ENCODE measurements around the gene ATL2. TPM values are rescaled to one million over a fixed set of nuclear protein-coding genes. Genes with fewer than 3 reads are reported as not detected.

ATL2 gene
- total RNA-seq, 1 experiment from 2014 or later: 66.7 TPM

DNA sequence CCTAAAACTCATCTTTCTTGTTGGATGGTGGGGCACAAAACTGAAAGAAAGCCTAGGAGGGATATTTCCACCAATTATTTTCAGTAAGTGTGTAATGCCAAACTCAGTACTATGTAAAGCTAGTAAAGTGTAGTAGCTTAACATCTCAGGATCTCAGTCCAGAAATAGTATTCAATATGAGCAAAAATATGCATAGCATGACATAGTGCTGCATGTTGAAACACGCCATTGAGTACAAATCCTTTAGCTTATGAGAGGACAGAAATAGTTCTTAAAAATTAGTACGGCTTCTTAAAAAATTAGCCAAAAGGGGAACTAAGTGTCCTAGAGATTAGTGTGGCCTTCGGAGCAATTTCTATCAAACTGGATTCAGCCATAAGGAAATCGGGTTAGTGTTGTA lies 21.7 kb upstream of the ATL2 start:
- H3K27ac Mint-ChIP-seq: no peak overlapping the region; a peak in 1 of 7 replicates
- peaks cover 0 to 9% (median 6%) of the 10 kb centered on the region in 3 experiments; a peak in 4 of 7 replicates for H3K36me3 Mint-ChIP-seq (ENCODE audit: insufficient read depth in 1 of 3, low read depth in 3 of 3)
- Histone ChIP-seq H3K4me2 (ENCODE audit: insufficient read depth, insufficient read length, low read length) (no peak overlapping the region), H3K14ac (ENCODE audit: insufficient read depth, low read length) (no peak overlapping the region), H3K9me3 (ENCODE audit: control insufficient read depth, low read depth, low read length) (no peaks in the 10 kb centered on the region), H3K18ac (ENCODE audit: insufficient read length, low read depth, low read length) (no peak overlapping the region), H3T11ph (ENCODE audit: low read length) (no peak overlapping the region), H3K79me2 (ENCODE audit: insufficient read depth, low read length) (no peaks in the 10 kb centered on the region), H3K23ac (ENCODE audit: insufficient read length, low read depth, low read length) (no peak overlapping the region), H3K27me3 (ENCODE audit: insufficient read depth, low read length) (no peaks in the 10 kb centered on the region), H3K4ac (ENCODE audit: low read depth, low read length) (no peak overlapping the region), H4K91ac (ENCODE audit: insufficient read length, low read depth, low read length) (no peak overlapping the region), H2BK120ac (ENCODE audit: low read depth, low read length, poor library complexity, severe bottlenecking) (no peak overlapping the region), H3K56ac (ENCODE audit: insufficient read length, low read depth, low read length) (no peak overlapping the region), H2BK12ac (ENCODE audit: insufficient read length, low read depth, low read length) (no peak overlapping the region), H4K8ac (replicated peaks; ENCODE audit: insufficient read length, low read depth, low read length) (no peak overlapping the region), H3K27ac (ENCODE audit: insufficient read length, low read depth, low read length) (no peak overlapping the region), H3K23me2 (ENCODE audit: insufficient read length, low read depth, low read length, poor library complexity, severe bottlenecking) (no peaks in the 10 kb centered on the region), H3K79me1 (ENCODE audit: insufficient read depth, low read depth, low read length, poor library complexity, severe bottlenecking) (no peaks in the 10 kb centered on the region), H2BK20ac (ENCODE audit: low read depth, low read length, poor library complexity, severe bottlenecking) (no peak overlapping the region), H4K5ac (ENCODE audit: insufficient read length, low read depth, low read length) (no peak overlapping the region), H3K9ac (ENCODE audit: extremely low read depth, insufficient read length, low read length) (no peak overlapping the region), H2BK5ac (ENCODE audit: insufficient read length, low read length) (no peak overlapping the region), H2BK15ac (ENCODE audit: low read depth, low read length) (no peak overlapping the region), H2AFZ (ENCODE audit: low read length) (no peak overlapping the region), H3K4me1 (ENCODE audit: insufficient read depth, low read length) (no peaks in the 10 kb centered on the region), H4K20me1 (ENCODE audit: control insufficient read depth, insufficient read depth, insufficient read length) (no peaks in the 10 kb centered on the region), H2AK5ac (ENCODE audit: insufficient read length, low read length) (no peak overlapping the region)
- H3K27me3 Mint-ChIP-seq (ENCODE audit: low read depth): no peaks in the 10 kb centered on the region; the same call in 1 of the 2 replicates
- no CpG with 5 or more reads among the region's 4 CpGs for WGBS (ENCODE audit: extremely low coverage, insufficient read length, low lambda C conversion rate)
- no peak for DNase-seq
- H3K4me1 Mint-ChIP-seq: no peaks in the 10 kb centered on the region
- no peak overlapping the region for H3K4me3 Mint-ChIP-seq
- TF ChIP-seq, protein P1, sequence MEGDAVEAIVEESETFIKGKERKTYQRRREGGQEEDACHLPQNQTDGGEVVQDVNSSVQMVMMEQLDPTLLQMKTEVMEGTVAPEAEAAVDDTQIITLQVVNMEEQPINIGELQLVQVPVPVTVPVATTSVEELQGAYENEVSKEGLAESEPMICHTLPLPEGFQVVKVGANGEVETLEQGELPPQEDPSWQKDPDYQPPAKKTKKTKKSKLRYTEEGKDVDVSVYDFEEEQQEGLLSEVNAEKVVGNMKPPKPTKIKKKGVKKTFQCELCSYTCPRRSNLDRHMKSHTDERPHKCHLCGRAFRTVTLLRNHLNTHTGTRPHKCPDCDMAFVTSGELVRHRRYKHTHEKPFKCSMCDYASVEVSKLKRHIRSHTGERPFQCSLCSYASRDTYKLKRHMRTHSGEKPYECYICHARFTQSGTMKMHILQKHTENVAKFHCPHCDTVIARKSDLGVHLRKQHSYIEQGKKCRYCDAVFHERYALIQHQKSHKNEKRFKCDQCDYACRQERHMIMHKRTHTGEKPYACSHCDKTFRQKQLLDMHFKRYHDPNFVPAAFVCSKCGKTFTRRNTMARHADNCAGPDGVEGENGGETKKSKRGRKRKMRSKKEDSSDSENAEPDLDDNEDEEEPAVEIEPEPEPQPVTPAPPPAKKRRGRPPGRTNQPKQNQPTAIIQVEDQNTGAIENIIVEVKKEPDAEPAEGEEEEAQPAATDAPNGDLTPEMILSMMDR (conservative IDR thresholded peaks at IDR 0.05): no peak
- peaks cover 13 to 18% of the 10 kb centered on the region in 2 experiments for H3K9me3 Mint-ChIP-seq

Data from H9 (cell line).